Lung (tissue), 12 donors: ENCODE measurements around the gene PRODH2. TPM values are rescaled to one million over a fixed set of nuclear protein-coding genes. Genes with fewer than 3 reads are reported as not detected.

Source experiments
- ATAC-seq: fragments of 200-7000 bp; cut with Tn5 transposase; one replicate; pipeline ENCODE4 v1.9.1; 2020; ENCODE audit warnings: moderate number of reproducible peaks; ENCODE audit not compliant: insufficient read depth, low FRiP score
- DNase-seq, 3 donors: peaks; one replicate each; pipeline ENCODE4 v3.0.0-alpha.2; 2013 to 2017
- H3K27ac ChIP-seq, 2 donors: one replicate each; pipeline ENCODE4 v1.5.1; 2013; ENCODE audit warnings: mild to moderate bottlenecking in 2 of 2, moderate library complexity in 2 of 2, control low read depth in 1 of 2, inconsistent platforms in 1 of 2, low read depth in 1 of 2, low read length in 1 of 2
- H3K27me3 ChIP-seq, 3 donors: one replicate each; pipeline ENCODE4 v1.5.1; 2013; ENCODE audit warnings: low read length in 2 of 3; ENCODE audit not compliant: control insufficient read depth in 3 of 3, insufficient read depth in 3 of 3
- H3K36me3 ChIP-seq, 4 donors: one replicate each; pipeline ENCODE4 v1.5.1; 2013; ENCODE audit warnings: low read length in 4 of 4, mild to moderate bottlenecking in 1 of 4, moderate library complexity in 1 of 4; ENCODE audit not compliant: control insufficient read depth in 4 of 4, insufficient read depth in 4 of 4
- H3K4me1 ChIP-seq, 5 donors: one replicate each; pipeline ENCODE4 v1.5.1; 2013; ENCODE audit warnings: low read length in 5 of 5, mild to moderate bottlenecking in 2 of 5, moderate library complexity in 1 of 5; ENCODE audit not compliant: control insufficient read depth in 5 of 5, insufficient read depth in 5 of 5
- H3K4me3 ChIP-seq: one replicate; pipeline ENCODE4 v1.5.1; 2013; ENCODE audit warnings: mild to moderate bottlenecking, control low read depth, moderate library complexity
- H3K9ac ChIP-seq, 2 donors: one replicate each; pipeline ENCODE4 v1.5.1; 2013; ENCODE audit warnings: low read length in 2 of 2, control low read depth in 1 of 2; ENCODE audit not compliant: insufficient read depth in 1 of 2
- H3K9me3 ChIP-seq, 4 donors: one replicate each; pipeline ENCODE4 v1.5.1; 2013; ENCODE audit warnings: low read length in 3 of 4, mild to moderate bottlenecking in 1 of 4, moderate library complexity in 1 of 4; ENCODE audit not compliant: control insufficient read depth in 4 of 4, insufficient read depth in 3 of 4
- WGBS, 2 donors: extraction: QIAGEN DNeasy Blood & Tissue Kit; methylation state at CpG; one replicate each; pipeline ENCODE4 v1.1.7; 2013; 5-methylcytosine and 5-hydroxymethylcytosine counted together
- polyA plus RNA-seq, 2 donors: library from polyadenylated mRNA; stranded (reverse); fragments of 200-250 nt; gene quantifications; one replicate each; pipeline ENCODE4 v1.2.1, GENCODE V29; 2013
- total RNA-seq, 2 donors: library from RNA; depleted of rRNA in 1 of 2; stranded (reverse); fragments of >200 nt in 1 of 2; gene quantifications; one replicate each; pipeline ENCODE4 v1.2.1, GENCODE V29; 2014 to 2021
- TF ChIP-seq, protein P1 (sequence below): IDR thresholded peaks from 2 replicates; pipeline ENCODE4 v1.5.1; 2012; ENCODE audit warnings: mild to moderate bottlenecking; ENCODE audit errors: control extremely low read depth, extremely low read depth
- donor health status: control.
- donor health status: control.
- donor health status: Bipolar disorder and iron deficiency.
- donor health status: healthy.
- donor health status: DM: yes; HTN: yes; CAD: no.

Gene PRODH2
- total and polyA plus RNA-seq, 4 donors, result not detected

DNA sequence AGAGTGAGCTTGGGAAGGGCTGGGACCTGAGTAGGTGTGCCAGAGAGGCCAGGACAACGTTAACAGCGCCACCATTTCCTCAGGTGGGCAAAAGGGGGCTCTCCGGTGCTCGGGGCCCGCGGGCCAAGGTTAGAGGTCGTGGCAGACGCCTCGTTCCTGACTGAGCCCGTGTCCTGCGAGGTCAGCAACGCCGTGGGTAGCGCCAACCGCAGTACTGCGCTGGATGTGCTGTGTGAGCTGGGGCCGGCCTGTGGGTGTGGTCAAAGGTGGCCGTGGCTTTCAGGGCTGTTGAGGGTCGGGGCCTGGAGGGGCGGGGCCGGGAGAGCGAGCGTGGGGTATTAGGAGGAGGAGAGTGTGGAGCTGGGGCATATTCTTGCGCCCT lies 47.8 kb upstream of the PRODH2 start:
- Histone ChIP-seq H3K4me3 (no peak overlapping the region), H3K36me3 (no peaks in the 10 kb centered on the region), H3K9ac (no peak overlapping the region), H3K27ac (no peak overlapping the region), H3K27me3 (peaks cover 10 to 40% (median 34%) of the 10 kb centered on the region in 3 donors), H3K9me3 (peaks cover 0 to 4% (median 0%) of the 10 kb centered on the region in 4 donors), H3K4me1 (peaks cover 0 to 13% (median 8%) of the 10 kb centered on the region in 5 donors)
- no peak for DNase-seq
- 17 to 20% methylated on average over 22 to 24 of the region's 24 CpGs for WGBS, 2 donors
- no peak for ATAC-seq
- TF ChIP-seq, protein P1, sequence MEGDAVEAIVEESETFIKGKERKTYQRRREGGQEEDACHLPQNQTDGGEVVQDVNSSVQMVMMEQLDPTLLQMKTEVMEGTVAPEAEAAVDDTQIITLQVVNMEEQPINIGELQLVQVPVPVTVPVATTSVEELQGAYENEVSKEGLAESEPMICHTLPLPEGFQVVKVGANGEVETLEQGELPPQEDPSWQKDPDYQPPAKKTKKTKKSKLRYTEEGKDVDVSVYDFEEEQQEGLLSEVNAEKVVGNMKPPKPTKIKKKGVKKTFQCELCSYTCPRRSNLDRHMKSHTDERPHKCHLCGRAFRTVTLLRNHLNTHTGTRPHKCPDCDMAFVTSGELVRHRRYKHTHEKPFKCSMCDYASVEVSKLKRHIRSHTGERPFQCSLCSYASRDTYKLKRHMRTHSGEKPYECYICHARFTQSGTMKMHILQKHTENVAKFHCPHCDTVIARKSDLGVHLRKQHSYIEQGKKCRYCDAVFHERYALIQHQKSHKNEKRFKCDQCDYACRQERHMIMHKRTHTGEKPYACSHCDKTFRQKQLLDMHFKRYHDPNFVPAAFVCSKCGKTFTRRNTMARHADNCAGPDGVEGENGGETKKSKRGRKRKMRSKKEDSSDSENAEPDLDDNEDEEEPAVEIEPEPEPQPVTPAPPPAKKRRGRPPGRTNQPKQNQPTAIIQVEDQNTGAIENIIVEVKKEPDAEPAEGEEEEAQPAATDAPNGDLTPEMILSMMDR, result no peak

DNA sequence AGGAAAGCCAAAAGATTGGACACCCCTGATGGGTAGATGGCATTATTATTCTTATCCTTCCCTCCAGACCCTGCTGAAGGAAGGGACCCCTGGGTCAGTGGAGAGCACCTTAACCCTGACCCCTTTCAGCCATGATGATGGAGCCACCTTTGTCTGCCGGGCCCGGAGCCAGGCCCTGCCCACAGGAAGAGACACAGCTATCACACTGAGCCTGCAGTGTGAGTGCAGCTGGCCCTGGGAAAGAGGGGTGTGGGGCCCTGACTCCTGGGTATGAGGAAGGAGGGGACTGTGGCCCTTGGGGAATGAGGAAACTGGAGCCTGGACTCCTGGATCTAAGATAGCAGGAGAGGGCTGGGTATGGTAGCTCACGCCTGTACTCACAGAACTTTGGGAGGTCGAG lies 46.8 kb upstream of the PRODH2 start:
- ATAC-seq (no peak), DNase-seq (no peak)
- no peak overlapping the region for H3K9ac ChIP-seq
- H3K4me1 ChIP-seq, result peaks cover 0 to 13% (median 8%) of the 10 kb centered on the region in 5 donors
- H3K36me3 ChIP-seq, result no peaks in the 10 kb centered on the region
- H3K27me3 ChIP-seq, result peaks cover 10 to 46% (median 44%) of the 10 kb centered on the region in 3 donors
- no peak overlapping the region for H3K27ac ChIP-seq
- 74 to 75% methylated on average over 4 of the region's 4 CpGs for whole genome bisulfite sequencing, 2 donors
- H3K9me3 ChIP-seq, result peaks cover 0 to 4% (median 0%) of the 10 kb centered on the region in 4 donors
- TF ChIP-seq, protein P1, result no peak
- H3K4me3 ChIP-seq, result no peak overlapping the region

DNA sequence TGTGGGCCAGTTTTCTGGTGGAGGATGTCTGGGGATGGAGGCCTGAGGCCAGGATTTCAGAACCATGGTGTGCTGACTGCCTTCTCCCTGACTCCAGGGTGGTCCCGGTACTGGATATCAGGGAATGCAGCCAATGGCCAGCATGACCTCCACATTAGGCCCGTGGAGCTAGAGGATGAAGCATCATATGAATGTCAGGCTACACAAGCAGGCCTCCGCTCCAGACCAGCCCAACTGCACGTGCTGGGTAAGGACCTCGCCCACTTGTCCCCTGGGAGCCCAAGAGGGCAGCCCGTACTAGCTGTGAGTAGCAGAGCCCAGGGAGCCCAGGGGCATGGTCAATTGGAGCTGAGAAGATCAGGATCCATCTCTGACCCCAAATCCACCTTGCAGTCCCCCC lies 45.7 kb upstream of the PRODH2 start:
- Histone ChIP-seq H3K4me1 (peaks cover 0 to 13% (median 8%) of the 10 kb centered on the region in 5 donors), H3K27ac (no peak overlapping the region), H3K9me3 (peaks cover 0 to 4% (median 0%) of the 10 kb centered on the region in 4 donors), H3K4me3 (no peak overlapping the region), H3K9ac (no peak overlapping the region), H3K36me3 (no peaks in the 10 kb centered on the region), H3K27me3 (peaks cover 10 to 46% (median 44%) of the 10 kb centered on the region in 3 donors)
- TF ChIP-seq, protein P1, result no peak
- no peak for DNase-seq
- 82 to 86% methylated on average over 6 of the region's 6 CpGs for WGBS, 2 donors
- no peak for ATAC-seq

DNA sequence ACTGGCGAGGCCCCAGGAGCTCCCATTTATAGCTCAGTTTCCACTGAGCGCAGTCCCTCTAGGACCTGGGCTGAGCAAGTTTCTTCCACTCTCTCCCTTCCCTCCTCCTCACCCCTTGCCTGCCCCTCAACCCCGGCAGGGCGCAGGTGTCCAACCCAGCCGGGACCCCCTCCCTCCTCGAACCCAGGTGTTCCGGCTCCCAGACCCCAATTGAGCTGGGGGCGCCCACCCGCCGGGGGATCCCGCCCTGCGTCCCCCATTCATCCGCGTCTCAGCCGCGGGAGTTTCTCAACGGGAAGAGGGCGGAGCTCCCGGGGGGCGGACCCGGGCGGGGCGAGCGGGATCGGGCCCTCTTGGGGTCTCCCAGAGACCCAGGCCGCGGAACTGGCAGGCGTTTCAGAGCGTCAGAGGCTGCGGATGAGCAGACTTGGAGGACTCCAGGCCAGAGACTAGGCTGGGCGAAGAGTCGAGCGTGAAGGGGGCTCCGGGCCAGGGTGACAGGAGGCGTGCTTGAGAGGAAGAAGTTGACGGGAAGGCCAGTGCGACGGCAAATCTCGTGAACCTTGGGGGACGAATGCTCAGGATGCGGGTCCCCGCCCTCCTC lies 44.0 kb upstream of the PRODH2 start, which contains the start of gene KIRREL2:
TSS of gene KIRREL2 (plus strand) at position 366 of the 604 bp plus-strand sequence. CDS start at position 575, 209 bp downstream.
- no peaks in the 10 kb centered on the region for H3K36me3 ChIP-seq
- ATAC-seq (no peak), DNase-seq (peak in 1 of 3 donors; percentile 15)
- peak within 1 kb of the TSS; percentile 16 for H3K4me3 ChIP-seq
- WGBS, 2 donors, result 1% methylated on average over 42 of the region's 42 CpGs
- peaks cover 0 to 13% (median 8%) of the 10 kb centered on the region in 5 donors for H3K4me1 ChIP-seq
- H3K9me3 ChIP-seq, result peaks cover 0 to 4% (median 0%) of the 10 kb centered on the region in 4 donors
- H3K9ac ChIP-seq, result no peak within 1 kb of the TSS
- TF ChIP-seq, protein P1, result no peak
- H3K27me3 ChIP-seq, result peaks cover 5 to 46% (median 45%) of the 10 kb centered on the region in 3 donors
- H3K27ac ChIP-seq, result no peak within 1 kb of the TSS
